ENCODE measurements around the gene KCTD18. TPM values are rescaled to one million over a fixed set of nuclear protein-coding genes. Genes with fewer than 3 reads are reported as not detected.
A peak's percentile ranks its signal among the peaks of the same experiment; 100 is the strongest.

Gene KCTD18
- total RNA-seq, 1 experiment from 2014 or later = 27.8 TPM

DNA sequence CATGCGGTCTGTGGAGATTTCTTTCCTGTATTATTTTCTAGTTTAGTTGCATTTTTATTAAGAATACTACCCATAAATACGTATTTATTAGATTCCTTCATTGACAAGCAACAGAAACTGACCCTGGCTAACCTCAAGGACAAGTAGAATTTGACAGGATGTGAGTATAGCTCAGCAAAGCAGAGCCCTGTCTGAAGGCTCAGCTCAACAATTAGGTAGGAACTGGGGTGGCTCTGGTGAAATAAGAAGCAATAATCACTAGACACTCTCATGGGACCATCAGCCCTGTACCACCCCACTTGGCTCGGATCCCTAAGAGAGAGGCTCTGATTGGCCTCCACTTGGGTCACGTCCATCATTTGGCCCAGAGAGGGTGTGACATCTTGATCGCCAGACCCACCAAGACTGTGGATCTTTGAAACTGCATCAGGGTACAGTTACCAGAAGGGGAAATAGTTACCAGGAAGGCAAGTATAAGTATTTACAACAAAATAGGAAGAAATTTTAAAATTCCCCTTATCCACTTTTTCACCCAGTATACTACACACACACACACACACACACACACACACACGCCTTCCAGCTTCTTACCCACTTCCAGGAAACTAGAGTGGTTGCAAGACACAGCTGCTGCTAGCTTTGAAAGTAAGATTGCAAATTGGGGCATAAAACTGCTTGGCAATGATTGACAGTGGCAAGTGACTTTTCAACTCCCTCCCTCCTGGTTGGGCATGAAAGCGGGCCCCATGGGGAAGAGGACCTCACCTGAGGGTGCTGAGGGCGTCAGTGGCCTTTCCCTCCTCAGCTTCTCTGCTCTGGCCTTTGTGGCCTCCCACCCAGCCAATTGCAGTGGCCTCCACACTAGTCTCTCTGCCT lies 41.8 kb downstream of the KCTD18 start:
- in situ Hi-C loops (cut with HindIII; ENCODE audit: low pct_unique_long_range_greater_than_20kb, low sequenced_read_pairs) = no loop called here
- DNase-seq (ENCODE audit: low read depth) = no peak

DNA sequence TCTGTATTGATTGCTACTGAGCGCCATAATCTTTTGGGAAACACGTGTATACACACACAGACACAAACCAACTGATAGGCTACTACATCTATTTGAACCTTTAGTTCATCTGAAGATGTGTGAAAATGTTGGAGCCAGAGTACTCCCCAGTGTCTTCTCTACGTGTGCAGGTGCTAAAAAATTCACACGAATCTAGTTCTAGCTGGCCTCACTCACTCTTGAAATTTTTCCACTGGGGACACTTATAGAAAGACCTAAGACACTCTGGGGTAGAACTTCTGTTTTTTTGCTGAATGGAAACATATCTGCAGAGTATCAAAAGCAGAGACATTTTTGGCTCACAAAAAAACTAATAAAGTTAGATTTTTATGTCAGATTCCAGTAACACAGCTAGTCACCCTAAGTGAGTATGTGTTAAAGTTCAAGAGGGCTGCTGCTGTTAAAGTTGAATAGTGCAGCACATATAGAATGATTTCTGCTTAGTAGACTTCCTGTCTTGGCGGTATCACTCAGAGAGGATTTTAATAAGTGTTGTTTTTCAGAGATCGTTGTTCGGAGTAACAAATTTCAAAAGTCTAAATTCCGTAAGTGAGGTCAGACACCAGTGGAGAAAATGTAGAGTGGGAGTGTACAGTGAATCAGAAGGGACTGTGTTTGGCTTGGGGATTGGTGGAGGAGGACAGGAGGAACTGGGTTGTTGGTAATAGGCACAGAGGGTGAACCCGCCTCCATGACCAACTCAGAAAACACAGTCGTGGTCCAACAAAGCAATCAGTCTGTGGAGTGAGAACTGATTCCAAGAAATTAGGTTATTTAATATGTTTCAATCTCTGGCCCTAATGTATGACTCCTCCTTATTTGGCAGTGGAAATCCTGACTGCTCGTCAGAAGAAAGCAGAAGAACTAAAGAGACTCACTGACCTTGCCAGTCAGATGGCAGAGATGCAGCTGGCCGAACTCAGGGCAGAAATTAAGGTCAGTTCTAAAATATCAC lies 43.1 kb downstream of the KCTD18 start:
- in situ Hi-C loops (cut with HindIII; ENCODE audit: low pct_unique_long_range_greater_than_20kb, low sequenced_read_pairs) = no loop called here
- DNase-seq (ENCODE audit: low read depth) = no peak

DNA sequence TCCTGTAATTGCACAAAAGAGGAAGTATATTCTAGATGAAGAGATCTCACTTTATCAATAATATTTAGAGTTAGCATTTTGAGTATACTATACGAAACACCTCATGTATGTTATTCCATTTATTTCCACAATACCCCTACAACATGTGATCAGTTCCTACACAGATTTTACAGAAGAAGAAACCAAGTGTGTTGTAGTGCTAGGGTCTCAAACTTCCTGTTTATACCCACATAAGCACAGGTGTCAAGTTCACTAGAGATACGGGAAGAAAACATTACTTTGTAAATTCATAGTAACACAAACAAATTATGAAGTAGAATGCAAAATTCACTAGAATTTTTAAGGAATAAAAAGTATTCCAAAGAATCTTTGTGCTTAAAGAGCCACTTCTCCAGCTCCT lies 46.4 kb downstream of the KCTD18 start:
- DNase-seq (ENCODE audit: low read depth) = no peak
- in situ Hi-C loops (cut with HindIII; ENCODE audit: low pct_unique_long_range_greater_than_20kb, low sequenced_read_pairs) = no loop called here

DNA sequence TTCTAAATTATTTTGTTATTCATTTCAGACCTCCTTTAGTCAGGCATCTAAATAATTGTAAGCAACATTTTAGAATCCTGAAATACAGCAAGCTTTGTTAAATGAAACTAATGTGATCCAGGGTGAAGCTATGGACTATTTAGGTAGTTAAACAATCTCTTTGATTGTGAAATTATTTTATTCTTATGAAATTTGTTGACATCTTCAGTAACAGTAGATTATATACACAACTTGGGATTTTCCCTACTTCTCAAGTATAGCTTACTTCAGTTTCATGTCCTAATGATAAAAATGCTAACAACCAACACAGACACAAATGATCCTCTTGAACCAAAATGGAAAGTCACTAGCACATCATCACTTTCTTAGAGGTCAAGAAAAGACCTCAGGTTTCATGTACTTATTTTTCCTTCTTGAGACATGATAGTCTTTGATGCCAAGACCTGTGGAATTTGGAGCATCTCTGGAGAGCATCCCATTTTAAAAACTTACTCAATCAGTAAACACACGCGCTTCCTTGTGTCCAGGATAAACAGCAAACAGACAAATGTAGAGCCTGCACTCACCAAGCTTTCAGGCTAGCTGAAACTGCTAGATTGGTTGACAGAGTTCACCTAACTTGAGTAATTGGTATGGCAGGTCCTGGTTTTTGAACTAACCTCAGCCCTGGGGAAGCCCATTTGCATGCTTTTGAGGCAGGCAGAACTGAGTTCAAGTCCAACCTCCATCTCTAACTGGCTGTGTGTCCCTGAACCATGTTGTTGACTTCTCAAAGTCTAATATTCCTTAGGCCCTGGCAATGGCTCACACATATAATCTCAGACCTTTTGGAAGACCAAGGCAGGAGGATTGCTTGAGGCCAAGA lies 47.8 kb downstream of the KCTD18 start:
- no peak for DNase-seq (ENCODE audit: low read depth)
- in situ Hi-C loops (cut with HindIII; ENCODE audit: low pct_unique_long_range_greater_than_20kb, low sequenced_read_pairs) = no loop called here

DNA sequence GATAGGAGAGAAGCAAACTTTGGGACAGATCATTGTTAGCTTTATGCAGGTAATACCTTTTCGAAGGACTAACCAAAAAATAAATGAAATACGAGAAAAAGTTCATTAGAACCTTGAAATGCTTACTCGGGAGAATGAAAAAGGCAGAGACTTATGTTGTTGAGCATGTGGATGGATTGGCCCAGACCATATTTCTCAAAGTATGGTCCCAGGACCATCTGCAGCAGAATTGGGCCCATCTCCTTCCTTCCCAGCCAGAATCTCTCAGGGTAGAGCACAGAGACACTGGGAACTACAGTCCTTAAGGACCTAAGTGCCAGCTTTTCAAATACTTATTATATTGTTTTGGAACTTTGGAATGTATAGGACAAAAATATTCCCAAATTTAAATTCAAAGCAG lies 50.8 kb downstream of the KCTD18 start:
- in situ Hi-C loops (cut with HindIII; ENCODE audit: low pct_unique_long_range_greater_than_20kb, low sequenced_read_pairs) = no loop called here
- DNase-seq (ENCODE audit: low read depth) = no peak

DNA sequence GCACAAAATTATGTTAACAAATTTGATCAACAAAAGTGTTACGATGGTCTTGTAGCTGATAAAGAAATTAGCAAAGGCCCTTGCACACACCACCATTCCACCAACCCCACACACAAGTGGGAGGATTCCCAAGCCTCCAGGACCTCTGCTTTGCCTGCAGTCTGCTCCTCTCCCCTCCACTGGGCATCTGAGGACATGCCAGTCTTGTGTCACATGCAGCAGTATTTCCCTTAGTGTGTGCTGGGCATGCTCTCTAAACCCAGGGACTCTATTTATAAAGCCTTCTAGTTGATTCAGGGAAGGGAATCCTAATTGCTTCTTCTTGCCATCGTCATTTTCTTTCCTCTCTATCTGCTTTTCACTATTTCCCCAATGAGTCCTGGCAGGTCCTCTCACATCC lies 53.3 kb downstream of the KCTD18 start:
- in situ Hi-C loops (cut with HindIII; ENCODE audit: low pct_unique_long_range_greater_than_20kb, low sequenced_read_pairs) = no loop called here
- no peak for DNase-seq (ENCODE audit: low read depth)

DNA sequence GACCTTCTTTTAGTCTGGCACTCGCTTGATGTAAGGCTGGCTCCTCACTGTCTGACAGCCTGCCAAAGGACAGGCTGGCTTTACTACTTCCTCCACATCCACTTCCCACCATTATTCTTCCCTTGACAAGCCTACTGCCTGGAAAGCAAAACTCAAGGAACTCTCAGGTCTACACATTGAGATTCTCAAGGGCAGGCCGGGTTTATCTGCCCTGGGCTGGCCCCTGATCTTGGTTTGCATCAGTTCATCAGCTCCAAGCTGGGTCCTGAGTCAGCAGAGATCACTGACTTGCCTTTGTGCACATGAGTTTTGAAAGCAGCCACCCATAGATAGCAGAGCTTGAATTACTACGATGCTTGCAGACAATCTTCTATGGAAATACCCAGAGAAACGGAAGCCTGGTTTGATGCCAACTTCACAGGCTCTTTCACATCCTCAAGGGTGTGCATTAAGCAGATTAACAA lies 53.9 kb downstream of the KCTD18 start:
- in situ Hi-C loops (cut with HindIII; ENCODE audit: low pct_unique_long_range_greater_than_20kb, low sequenced_read_pairs) = no loop called here
- DNase-seq (ENCODE audit: low read depth) = peak; percentile 64

DNA sequence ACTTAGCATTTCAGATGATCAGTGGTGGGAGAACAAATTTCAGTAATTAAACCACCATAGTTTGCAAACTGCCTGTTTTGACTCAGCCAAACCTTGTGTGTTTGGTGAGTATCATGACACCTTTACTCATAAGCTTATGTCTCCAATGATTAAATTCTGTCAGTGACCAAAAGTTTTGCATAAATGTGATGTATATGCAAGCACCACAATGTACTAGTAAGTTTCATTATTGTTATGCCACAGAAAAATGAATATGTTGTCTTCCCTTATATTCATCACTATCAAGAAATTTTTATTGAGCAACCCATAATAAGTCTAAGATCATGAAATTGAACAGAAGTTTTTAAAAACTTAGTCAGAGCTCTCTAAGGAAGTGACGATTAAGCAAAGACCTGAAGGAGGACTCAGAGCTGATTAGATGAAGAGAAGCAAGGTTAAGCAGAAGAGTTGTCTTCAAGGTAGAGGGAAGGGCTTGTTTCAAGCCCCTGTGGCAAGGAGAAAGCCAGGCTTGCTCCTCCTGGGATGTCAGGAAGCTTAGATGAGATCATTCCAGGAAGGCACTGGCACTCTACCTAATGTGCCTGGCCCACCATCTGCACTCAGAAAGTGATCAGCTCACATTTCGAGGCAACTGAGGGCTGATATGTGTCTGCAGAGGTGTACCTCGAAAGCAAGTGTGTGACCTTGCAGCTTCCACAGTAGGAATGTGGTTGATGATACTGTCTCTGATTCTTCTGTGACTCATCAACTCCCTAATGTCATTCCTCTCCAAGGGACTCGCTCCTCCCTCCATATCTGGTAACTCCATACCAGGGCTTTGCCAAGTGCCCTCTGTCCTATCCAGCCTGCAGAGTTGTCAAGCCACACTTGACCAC lies 54.7 kb downstream of the KCTD18 start:
- in situ Hi-C loops (cut with HindIII; ENCODE audit: low pct_unique_long_range_greater_than_20kb, low sequenced_read_pairs) = no loop called here
- peak; percentile 70 for DNase-seq (ENCODE audit: low read depth)

DNA sequence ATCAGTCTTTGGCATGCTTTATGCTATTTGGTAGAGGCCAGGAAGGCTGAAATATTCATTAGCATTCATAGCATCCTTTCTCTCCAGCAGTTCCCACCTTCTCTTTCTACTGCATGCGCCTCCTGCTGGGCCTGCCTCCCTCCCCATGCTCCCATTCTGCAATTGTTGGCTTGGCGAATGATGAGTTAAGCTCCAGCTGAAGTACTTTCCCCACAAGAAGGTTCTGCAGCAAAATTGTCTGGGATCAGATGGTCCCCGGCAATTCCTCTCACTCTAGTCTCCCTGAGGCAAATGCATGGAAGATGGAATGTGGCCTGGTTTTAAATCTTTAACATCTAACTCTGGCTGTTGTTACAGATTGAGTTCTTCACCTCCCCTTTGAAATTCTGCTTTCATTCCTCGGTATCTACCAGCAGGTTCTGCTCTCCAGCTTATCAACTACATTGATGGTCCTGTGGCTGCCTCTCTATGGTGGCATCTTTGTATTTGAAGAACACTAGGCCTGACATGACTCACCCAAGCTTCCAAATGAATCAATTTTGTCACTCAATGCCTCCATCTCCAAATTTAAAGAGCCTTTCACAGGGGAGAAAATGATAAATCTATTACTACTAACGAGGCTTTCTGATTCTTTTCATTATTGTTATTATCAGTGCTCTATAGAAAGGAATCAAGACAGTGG lies 55.9 kb downstream of the KCTD18 start:
- DNase-seq (ENCODE audit: low read depth) = no peak
- in situ Hi-C loops (cut with HindIII; ENCODE audit: low pct_unique_long_range_greater_than_20kb, low sequenced_read_pairs) = no loop called here

DNA sequence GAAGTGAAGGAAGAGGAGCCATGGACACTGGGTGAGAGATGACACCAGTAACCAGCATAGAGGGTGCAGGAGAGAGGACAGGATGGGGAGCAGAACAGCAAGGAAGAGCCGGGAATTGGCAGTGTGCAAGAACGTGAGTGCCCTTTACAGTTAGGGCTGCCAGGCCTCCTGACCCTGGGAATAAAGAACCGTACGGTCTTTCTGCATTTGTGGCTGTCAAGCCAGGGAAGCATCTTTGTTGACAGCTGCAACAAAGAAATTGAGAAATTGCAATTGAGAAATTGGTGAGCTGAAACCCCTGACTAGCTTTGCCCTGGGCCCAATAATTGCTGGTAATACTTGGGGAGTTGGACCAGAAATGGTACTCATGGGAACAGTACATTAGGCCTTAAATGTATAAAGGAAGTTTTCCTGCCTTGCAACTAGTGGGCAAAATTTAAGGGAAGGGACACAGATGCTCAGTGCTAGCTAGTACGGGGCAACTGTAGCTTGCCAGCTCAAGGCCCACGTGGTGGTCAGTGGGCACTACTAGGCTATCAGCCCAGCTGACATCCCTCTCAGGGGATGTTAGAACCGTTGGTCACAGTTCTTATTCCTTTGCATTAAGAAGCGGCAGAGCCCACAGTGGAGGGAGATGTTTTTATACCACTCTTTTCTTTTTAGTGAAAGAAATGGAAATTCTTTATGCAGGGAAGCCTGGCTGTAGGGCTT lies 56.6 kb downstream of the KCTD18 start:
- in situ Hi-C loops (cut with HindIII; ENCODE audit: low pct_unique_long_range_greater_than_20kb, low sequenced_read_pairs) = no loop called here
- no peak for DNase-seq (ENCODE audit: low read depth)

DNA sequence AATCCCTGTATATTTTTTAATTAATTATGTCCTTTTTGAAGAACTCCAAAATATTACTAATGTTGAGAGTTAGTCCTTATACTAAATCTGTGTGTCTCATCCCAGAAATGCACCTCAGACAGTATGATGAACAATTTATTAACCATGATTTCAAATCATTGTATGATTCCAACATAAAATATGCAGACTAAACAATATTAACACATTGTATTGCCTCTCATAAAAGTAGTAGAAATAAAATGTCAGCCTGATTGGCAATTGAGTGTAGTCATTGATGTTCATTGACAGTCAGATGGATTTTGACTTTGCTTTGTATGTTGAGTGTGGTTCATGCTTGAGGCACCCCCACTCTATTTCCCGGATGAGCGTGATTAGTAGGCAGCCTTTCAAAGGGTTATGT lies 57.5 kb downstream of the KCTD18 start:
- no peak for DNase-seq (ENCODE audit: low read depth)
- in situ Hi-C loops (cut with HindIII; ENCODE audit: low pct_unique_long_range_greater_than_20kb, low sequenced_read_pairs) = no loop called here

DNA sequence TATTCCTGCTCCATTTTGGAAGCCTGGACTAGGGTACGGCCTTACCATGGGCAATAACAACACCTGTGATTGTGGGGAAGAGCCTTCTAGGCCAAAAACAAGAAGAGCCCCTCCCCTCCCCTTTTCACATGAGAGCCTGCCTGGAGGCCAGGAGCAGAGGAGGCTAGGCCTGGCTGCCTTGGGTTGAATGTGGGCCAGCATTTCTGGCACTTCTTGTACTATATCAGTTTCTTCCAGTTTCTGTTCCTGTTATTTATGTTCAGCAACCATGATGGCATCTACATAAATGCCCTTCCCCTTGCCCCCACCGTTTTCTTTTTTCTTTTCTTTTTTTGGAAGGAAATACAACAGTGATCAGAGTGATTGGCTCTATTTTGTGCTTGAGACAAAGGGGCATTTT lies 58.4 kb downstream of the KCTD18 start:
- in situ Hi-C loops (cut with HindIII; ENCODE audit: low pct_unique_long_range_greater_than_20kb, low sequenced_read_pairs) = no loop called here
- no peak for DNase-seq (ENCODE audit: low read depth)

DNA sequence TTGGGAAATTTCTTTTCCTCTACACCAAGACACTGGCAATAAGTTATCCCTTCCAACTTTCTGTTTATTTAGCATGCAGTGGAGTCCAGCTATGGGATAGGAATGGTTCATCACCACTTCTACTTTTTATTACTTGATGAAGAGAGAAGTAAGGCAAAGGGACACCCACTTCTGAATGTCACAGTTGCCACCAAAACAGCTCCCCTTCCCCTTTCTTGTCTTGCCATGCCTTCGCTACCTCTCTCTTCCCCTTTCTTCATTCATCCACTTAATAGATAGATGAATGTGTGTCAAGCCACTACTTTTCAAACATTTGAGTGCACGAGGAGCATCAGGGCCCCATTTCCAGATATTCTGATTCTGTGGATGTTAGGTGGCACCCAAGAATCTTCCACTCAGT lies 59.6 kb downstream of the KCTD18 start:
- in situ Hi-C loops (cut with HindIII; ENCODE audit: low pct_unique_long_range_greater_than_20kb, low sequenced_read_pairs) = no loop called here
- DNase-seq (ENCODE audit: low read depth) = no peak

DNA sequence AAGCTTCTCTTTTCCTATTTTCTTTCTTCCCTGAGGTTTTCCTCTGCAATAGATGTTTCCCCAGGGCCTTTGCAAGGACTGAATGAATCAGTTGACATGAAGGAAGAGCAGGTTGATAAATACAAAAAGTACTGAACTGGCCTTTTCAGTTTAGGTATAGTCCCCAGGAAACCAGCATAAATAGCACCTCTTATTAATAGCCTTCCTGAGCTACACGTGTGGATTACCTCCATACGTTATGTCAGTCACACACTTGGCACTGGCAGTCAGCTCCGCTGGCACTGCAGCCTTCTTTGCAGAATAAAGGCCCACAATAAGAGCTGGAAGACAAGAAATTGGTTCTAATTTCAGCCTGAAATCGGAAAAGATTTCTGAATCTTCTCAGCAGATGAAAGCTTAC lies 60.7 kb downstream of the KCTD18 start:
- in situ Hi-C loops (cut with HindIII; ENCODE audit: low pct_unique_long_range_greater_than_20kb, low sequenced_read_pairs) = no loop called here

DNA sequence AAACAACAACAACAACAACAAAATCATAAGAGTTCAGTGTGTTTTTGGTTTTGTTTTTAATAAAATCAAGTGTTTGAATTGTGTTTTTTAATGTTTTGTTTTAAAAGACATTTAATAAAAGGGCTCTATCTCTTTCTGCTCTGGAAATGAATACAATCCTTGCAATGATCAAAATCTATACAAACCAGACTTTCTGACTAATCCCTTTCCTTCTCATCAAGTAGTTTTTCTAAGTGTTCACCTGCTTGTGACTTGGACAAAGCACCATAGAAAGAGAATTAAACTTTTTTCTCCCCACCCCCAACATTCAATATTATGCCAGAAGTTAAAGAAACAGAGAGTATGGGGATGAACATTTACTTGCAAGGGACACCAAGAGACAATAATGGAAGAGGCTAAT lies 61.4 kb downstream of the KCTD18 start:
- in situ Hi-C loops (cut with HindIII; ENCODE audit: low pct_unique_long_range_greater_than_20kb, low sequenced_read_pairs) = no loop called here

More for the DNA sequence above, 60.7 kb downstream of the KCTD18 start:
- DNase-seq (ENCODE audit: low read depth) = no peak

DNA sequence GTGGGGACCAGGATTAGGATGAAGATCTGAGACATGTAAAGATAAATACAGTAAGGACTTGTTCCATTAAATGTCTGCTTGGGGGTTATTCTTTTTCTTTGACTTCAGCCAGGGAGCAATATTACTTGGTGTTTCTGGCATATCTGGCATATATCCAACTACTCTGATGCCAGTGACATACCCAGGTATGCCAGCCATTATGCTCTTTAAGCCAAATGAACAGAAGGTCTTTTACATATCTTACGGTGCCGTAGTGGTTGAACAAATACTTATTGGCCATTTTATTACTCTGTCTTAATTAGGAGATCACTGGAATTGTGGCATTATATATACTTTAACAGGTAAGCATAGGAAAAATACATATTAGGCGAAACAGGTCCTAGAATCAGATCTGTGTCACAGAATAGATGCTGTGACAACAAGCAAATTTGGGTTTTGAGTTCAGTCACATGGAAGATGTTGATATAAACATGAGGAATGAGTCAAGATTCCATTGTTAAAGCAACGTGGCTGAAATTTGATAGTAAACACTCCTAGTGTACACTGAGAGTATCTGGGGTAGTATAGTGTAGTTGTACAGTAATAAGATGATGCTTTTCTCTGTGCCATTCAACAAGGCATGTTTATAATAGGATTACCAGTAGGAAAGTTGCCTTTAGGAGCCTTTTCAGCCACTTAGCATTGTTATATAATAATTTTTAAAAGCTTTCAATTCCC lies 62.6 kb downstream of the KCTD18 start:
- DNase-seq (ENCODE audit: low read depth) = no peak
- in situ Hi-C loops (cut with HindIII; ENCODE audit: low pct_unique_long_range_greater_than_20kb, low sequenced_read_pairs) = no loop called here

More for the DNA sequence above, 61.4 kb downstream of the KCTD18 start:
- DNase-seq (ENCODE audit: low read depth) = no peak

All from Caki2 (cell line).